H1 (cell line): ENCODE results near the gene BDP1.
"Not testable (repeated sequence)": the region's sequence is repeated elsewhere in the genome, so short reads cannot be mapped to it uniquely, and the experiment has no call there.

Experiments used
- EZH2 ChIP-seq: fragments of 200-600 bp; sonication (generic); IDR thresholded peaks from 2 replicates; pipeline ENCODE4 v1.7.1; 2012; ENCODE audit warnings: low read depth, mild to moderate bottlenecking, moderate library complexity, low read length, inconsistent platforms; ENCODE audit not compliant: severe bottlenecking
- TAF1 ChIP-seq: IDR thresholded peaks from 2 replicates; pipeline ENCODE4 v1.6.1; 2011; ENCODE audit warnings: mild to moderate bottlenecking, low read depth, low read length
- TF ChIP-seq, protein P1 (sequence below), 3 experiments: IDR thresholded peaks; 1 replicate in 2 of 3; 2 replicates in 1 of 3; pipeline versions ENCODE4 v1.5.1 to v1.6.1; 2011; ENCODE audit warnings: low read length in 3 of 3, mild to moderate bottlenecking in 3 of 3, inconsistent platforms in 2 of 3, low read depth in 1 of 3, moderate library complexity in 1 of 3; ENCODE audit not compliant: insufficient read depth in 1 of 3; ENCODE audit errors: control extremely low read depth in 1 of 3

DNA sequence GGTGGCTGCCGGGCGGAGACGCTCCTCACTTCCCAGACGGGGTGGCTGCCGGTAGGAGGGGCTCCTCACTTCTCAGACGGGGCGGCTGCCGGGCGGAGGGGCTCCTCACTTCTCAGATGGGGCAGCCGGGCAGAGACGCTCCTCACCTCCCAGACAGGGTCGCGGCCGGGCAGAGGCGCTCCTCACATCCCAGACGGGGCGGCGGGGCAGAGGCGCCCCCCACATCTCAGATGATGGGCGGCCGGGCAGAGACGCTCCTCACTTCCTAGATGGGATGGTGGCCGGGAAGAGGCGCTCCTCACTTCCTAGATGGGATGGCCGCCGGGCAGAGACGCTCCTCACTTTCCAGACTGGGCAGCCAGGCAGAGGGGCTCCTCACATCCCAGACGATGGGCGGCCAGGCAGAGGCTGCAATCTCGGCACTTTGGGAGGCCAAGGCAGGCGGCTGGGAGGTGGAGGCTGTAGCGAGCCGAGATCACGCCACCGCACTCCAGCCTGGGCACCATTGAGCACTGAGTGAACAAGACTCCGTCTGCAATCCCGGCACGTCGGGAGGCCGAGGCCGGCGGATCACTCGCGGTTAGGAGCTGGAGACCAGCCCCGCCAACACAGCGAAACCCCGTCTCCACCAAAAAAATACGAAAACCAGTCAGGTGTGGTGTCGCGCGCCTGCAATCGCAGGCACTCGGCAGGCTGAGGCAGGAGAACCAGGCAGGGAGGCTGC is 96.7 kb downstream of the BDP1 start:
- not testable (repeated sequence) for TF ChIP-seq EZH2, TAF1
- TF ChIP-seq, protein P1, sequence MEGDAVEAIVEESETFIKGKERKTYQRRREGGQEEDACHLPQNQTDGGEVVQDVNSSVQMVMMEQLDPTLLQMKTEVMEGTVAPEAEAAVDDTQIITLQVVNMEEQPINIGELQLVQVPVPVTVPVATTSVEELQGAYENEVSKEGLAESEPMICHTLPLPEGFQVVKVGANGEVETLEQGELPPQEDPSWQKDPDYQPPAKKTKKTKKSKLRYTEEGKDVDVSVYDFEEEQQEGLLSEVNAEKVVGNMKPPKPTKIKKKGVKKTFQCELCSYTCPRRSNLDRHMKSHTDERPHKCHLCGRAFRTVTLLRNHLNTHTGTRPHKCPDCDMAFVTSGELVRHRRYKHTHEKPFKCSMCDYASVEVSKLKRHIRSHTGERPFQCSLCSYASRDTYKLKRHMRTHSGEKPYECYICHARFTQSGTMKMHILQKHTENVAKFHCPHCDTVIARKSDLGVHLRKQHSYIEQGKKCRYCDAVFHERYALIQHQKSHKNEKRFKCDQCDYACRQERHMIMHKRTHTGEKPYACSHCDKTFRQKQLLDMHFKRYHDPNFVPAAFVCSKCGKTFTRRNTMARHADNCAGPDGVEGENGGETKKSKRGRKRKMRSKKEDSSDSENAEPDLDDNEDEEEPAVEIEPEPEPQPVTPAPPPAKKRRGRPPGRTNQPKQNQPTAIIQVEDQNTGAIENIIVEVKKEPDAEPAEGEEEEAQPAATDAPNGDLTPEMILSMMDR (IDR thresholded peaks at IDR 0.05; ENCODE audit: control extremely low read depth in 1 of 3, insufficient read depth in 1 of 3, low read depth in 1 of 3, low read length in 3 of 3), result not testable (repeated sequence)
